ENCODE results near the gene CAGE1. TPM values are rescaled to one million over a fixed set of nuclear protein-coding genes. Genes with fewer than 3 reads are reported as not detected.

CAGE1 gene
- total RNA-seq: not detected
- long read RNA-seq: 0 reads

DNA sequence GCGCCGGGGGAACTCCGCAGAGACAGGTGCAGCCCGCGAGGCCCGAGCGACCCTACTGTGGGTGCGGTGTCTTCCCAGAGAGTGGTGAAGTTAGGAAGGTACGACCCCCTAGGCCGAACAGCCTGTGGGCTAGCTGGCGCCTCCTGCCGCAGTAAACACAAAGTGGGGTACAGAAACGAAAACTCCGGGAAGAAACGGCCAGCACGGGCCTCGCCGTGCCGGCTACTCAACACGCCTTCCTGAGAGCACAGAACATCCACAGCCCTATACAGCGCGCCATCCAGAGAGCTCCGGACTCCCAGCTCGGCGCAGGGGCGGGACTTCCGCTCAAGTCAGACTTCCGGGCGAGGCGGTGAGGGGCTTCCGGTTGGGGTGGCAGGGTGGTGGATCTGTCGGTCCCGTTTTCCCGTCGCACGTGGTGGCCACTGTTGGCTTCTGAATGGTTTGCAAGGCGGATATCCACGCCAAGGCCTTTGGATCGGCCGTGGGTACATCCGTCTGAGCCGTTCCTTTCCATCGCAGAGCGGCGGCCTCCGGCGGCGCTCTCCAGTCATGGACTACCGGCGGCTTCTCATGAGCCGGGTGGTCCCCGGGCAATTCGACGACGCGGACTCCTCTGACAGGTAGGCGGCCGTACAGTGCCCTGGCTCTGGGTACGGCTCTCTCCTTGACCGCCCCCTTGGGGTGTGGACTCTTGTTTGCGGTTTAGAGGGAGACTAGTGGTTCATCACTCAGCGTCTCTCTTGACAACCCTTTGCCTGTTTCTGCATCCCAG lies at the start of gene CAGE1, which contains the start of gene RIOK1:
Gene CAGE1 (minus strand): TSS at position 292 of the 775 bp plus-strand sequence. CDS start 2,569 bp downstream, outside the sequence.
Gene RIOK1 (plus strand): TSS at position 358 of the 775 bp plus-strand sequence. CDS start 195 bp downstream, at position 553.
- TF ChIP-seq, protein P1, sequence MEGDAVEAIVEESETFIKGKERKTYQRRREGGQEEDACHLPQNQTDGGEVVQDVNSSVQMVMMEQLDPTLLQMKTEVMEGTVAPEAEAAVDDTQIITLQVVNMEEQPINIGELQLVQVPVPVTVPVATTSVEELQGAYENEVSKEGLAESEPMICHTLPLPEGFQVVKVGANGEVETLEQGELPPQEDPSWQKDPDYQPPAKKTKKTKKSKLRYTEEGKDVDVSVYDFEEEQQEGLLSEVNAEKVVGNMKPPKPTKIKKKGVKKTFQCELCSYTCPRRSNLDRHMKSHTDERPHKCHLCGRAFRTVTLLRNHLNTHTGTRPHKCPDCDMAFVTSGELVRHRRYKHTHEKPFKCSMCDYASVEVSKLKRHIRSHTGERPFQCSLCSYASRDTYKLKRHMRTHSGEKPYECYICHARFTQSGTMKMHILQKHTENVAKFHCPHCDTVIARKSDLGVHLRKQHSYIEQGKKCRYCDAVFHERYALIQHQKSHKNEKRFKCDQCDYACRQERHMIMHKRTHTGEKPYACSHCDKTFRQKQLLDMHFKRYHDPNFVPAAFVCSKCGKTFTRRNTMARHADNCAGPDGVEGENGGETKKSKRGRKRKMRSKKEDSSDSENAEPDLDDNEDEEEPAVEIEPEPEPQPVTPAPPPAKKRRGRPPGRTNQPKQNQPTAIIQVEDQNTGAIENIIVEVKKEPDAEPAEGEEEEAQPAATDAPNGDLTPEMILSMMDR (IDR thresholded peaks at IDR 0.05; ENCODE audit: borderline replicate concordance): peak; percentile 30
- Histone ChIP-seq H3K9me3 (replicated peaks) (no peaks in the 10 kb centered on the region), H3K27me3 (ENCODE audit: low read depth) (no peaks in the 10 kb centered on the region), H3K4me1 (peaks cover 34% of the 10 kb centered on the region), H3K4me3 (peak within 1 kb of the TSS; percentile 81), H3K36me3 (peaks cover 17% of the 10 kb centered on the region), H3K27ac (replicated peaks) (peak within 1 kb of the TSS; percentile 92)
- intact Hi-C loops (cut with micrococcal nuclease): loop anchor here (10.0 kb wide), 1 partner anchor 95 kb away; no protein-coding TSS in a partner anchor
- peak; percentile 97 for DNase-seq

- no peaks in the 10 kb centered on the region for H3K36me3 ChIP-seq
- intact Hi-C loops (cut with micrococcal nuclease): no loop called here
- H3K9me3 ChIP-seq (replicated peaks): peaks cover 4% of the 10 kb centered on the region
- H3K27ac ChIP-seq (replicated peaks): no peak overlapping the region
- peaks cover 12% of the 10 kb centered on the region for H3K27me3 ChIP-seq (ENCODE audit: low read depth)
- DNase-seq: no peak
- TF ChIP-seq, protein P1 (IDR thresholded peaks at IDR 0.05; ENCODE audit: borderline replicate concordance): no peak
- H3K4me1 ChIP-seq: no peaks in the 10 kb centered on the region
- no peak overlapping the region for H3K4me3 ChIP-seq
Observed at GRCh38 chr6:7439228-7439627, 49.7 kb upstream of the CAGE1 start.

DNA sequence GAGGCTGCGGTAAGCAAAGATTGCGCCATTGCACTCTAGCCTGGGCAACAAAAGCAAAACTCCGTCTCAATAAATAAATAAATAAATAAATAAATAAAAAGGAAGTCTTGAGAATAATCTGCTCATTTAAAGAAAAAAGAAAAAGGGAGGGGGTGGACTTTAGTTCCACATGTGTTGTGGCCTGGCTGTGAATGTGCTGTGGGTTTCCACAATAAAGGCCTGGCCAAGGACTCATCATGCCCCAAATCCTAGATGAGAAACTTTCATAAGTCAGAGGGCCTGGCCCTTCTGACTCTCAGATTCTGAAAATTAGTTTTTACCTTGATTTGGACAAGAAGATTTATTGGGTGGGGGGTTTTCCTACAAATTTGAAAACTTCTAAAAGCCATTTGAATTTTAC lies 48.5 kb upstream of the CAGE1 start:
- H3K4me1 ChIP-seq: no peaks in the 10 kb centered on the region
- no peak overlapping the region for H3K27ac ChIP-seq (replicated peaks)
- no peak overlapping the region for H3K4me3 ChIP-seq
- DNase-seq: no peak
- TF ChIP-seq, protein P1 (IDR thresholded peaks at IDR 0.05; ENCODE audit: borderline replicate concordance): no peak
- H3K36me3 ChIP-seq: no peaks in the 10 kb centered on the region
- peaks cover 4% of the 10 kb centered on the region for H3K9me3 ChIP-seq (replicated peaks)
- H3K27me3 ChIP-seq (ENCODE audit: low read depth): peaks cover 12% of the 10 kb centered on the region
- intact Hi-C loops (cut with micrococcal nuclease): no loop called here

- DNase-seq: no peak
- H3K36me3 ChIP-seq: no peaks in the 10 kb centered on the region
- TF ChIP-seq, protein P1 (IDR thresholded peaks at IDR 0.05; ENCODE audit: borderline replicate concordance): no peak
- peaks cover 4% of the 10 kb centered on the region for H3K9me3 ChIP-seq (replicated peaks)
- intact Hi-C loops (cut with micrococcal nuclease): no loop called here
- no peak overlapping the region for H3K4me3 ChIP-seq
- H3K27me3 ChIP-seq (ENCODE audit: low read depth): peaks cover 16% of the 10 kb centered on the region
- no peak overlapping the region for H3K27ac ChIP-seq (replicated peaks)
- H3K4me1 ChIP-seq: no peaks in the 10 kb centered on the region
Observed at GRCh38 chr6:7434672-7435071, 45.1 kb upstream of the CAGE1 start.

GRCh38 chr6:7433121-7433617 lies 43.6 kb upstream of the CAGE1 start:
- intact Hi-C loops (cut with micrococcal nuclease): no loop called here
- no peaks in the 10 kb centered on the region for H3K4me1 ChIP-seq
- H3K9me3 ChIP-seq (replicated peaks): peaks cover 4% of the 10 kb centered on the region
- H3K4me3 ChIP-seq: no peak overlapping the region
- H3K36me3 ChIP-seq: no peaks in the 10 kb centered on the region
- H3K27me3 ChIP-seq (ENCODE audit: low read depth): peaks cover 16% of the 10 kb centered on the region
- no peak overlapping the region for H3K27ac ChIP-seq (replicated peaks)
- no peak for DNase-seq
- TF ChIP-seq, protein P1 (IDR thresholded peaks at IDR 0.05; ENCODE audit: borderline replicate concordance): no peak

All from left ventricle myocardium inferior (tissue), 1 donor.